Heart right ventricle (tissue), 16 donors: ENCODE results near the gene GPR146. TPM values are rescaled to one million over a fixed set of nuclear protein-coding genes. Genes with fewer than 3 reads are reported as not detected.

Source experiments
- ATAC-seq, 8 donors: fragments of 200-7000 bp; cut with Tn5 transposase; one replicate each; pipeline ENCODE4 v1.9.1; 2020; ENCODE audit warnings: mild to moderate bottlenecking in 8 of 8, moderate library complexity in 8 of 8, moderate number of reproducible peaks in 1 of 8
- DNase-seq, 2 donors: peaks; one replicate each; pipeline ENCODE4 v3.0.0-alpha.2; 2020
- H3K27ac ChIP-seq, 10 donors: fragments of 200-600 bp; sonication (generic) in 2 of 10; one replicate each; pipeline versions ENCODE4 v1.5.0 to v1.8.0; 2020 to 2022; ENCODE audit warnings: mild to moderate bottlenecking in 3 of 10
- H3K27me3 ChIP-seq, 7 donors: fragments of 200-600 bp; one replicate each; pipeline ENCODE4 v1.8.0; 2021 to 2022; ENCODE audit warnings: mild to moderate bottlenecking in 2 of 7
- H3K36me3 ChIP-seq, 9 donors: fragments of 200-600 bp; sonication (generic) in 1 of 9; one replicate each; pipeline versions ENCODE4 v1.5.0 to v1.8.0; 2020 to 2022; ENCODE audit warnings: mild to moderate bottlenecking in 2 of 9
- H3K4me1 ChIP-seq, 9 donors: fragments of 200-600 bp; sonication (generic) in 1 of 9; one replicate each; pipeline versions ENCODE4 v1.5.0 to v1.8.0; 2020 to 2022; ENCODE audit warnings: mild to moderate bottlenecking in 4 of 9
- H3K4me3 ChIP-seq, 10 donors: fragments of 200-600 bp; sonication (generic) in 2 of 10; one replicate each; pipeline versions ENCODE4 v1.5.0 to v1.8.0; 2020 to 2022; ENCODE audit warnings: mild to moderate bottlenecking in 7 of 10, moderate library complexity in 2 of 10
- H3K9me3 ChIP-seq, 11 donors: fragments of 200-600 bp in 10 of 11; sonication (generic) in 2 of 11; one replicate each; pipeline versions ENCODE4 v1.5.0 to v1.8.0; 2013 to 2022; ENCODE audit warnings: mild to moderate bottlenecking in 2 of 11, control low read depth in 1 of 11, moderate library complexity in 1 of 11
- CTCF ChIP-seq, 9 donors: fragments of 200-600 bp; sonication (generic) in 2 of 9; IDR thresholded peaks; one replicate each; pipeline versions ENCODE4 v1.5.0 to v1.8.0; 2021 to 2022; ENCODE audit warnings: antibody characterized with exemption in 9 of 9, mild to moderate bottlenecking in 5 of 9, moderate library complexity in 1 of 9
- WGBS, 2 donors: extraction: QIAGEN DNeasy Blood & Tissue Kit; methylation state at CpG; one replicate each; pipeline ENCODE4 v1.1.7; 2013; ENCODE audit warnings: inconsistent platforms in 1 of 2; 5-methylcytosine and 5-hydroxymethylcytosine counted together
- intact Hi-C, 10 donors: fragments of 100-400 bp; cut with DNase I; formaldehyde crosslinking; loops; one replicate each; pipeline versions ENCODE4 v1.11.1 to v1.14.2; 2022
- polyA plus RNA-seq, 2 donors: library from polyadenylated mRNA; stranded (reverse); fragments of 200-250 nt; gene quantifications; one replicate each; pipeline ENCODE4 v1.2.3, GENCODE V29; 2013
- total RNA-seq, 10 donors: library from RNA; stranded (reverse); fragmentation: NEBNext Ultra II Directional in 3 of 10; extraction: Animal tissue kit (Norgen Biotek cat#: 25700) in 3 of 10; gene quantifications; one replicate each; pipeline versions ENCODE4 v1.2.1 to v1.2.4, GENCODE V29; 2021 to 2023
- donor health status: Arrhythmogenic right ventricular cardiomyopathy.
- donor health status: ischemic (EF 13 %, LVEDD 7.1; RV severe dilation, severe dysfunction).
- donor health status: healthy with polysubstance abuse.
- donor health status: DM: no; HTN: yes; CAD: no.
- donor health status: DM: no; HTN: no; CAD: no.
- donor health status: ischemic (EF 25% LVEDD 6.9; RV normal size, moderate dysfunction).
- donor health status: ischemic (EF 25% LVEDD 5.7; RV mildly dilated, moderate dysfunction).
- donor health status: healthy.
- donor health status: DM: yes; HTN: yes; CAD: no.
- donor health status: Ischemic cardiomyopathy.
- donor health status: ischemic (EF 35%, LVEDD 5.7; RV mildly dilated, moderate dysfunction).
- donor health status: nonischemic (EF 11% LVEDD 7.7; RV severe dilation, severe dysfunction).
- donor health status: DM: yes; HTN: yes; CAD: no.
- donor health status: PGD.
- donor health status: ischemic (EF 29% LVEDD 5.4; RV normal size, mild dysfunction).
- donor health status: nonischemic (EF 23%, LVEDD 6.1; RV moderate dilation, normal function).

The GPR146 gene
- total and polyA plus RNA-seq, 12 donors, result 13.3 to 34.5 (median 22.7) TPM

GRCh38 chr7:1022801-1023465 lies 21.4 kb upstream of the GPR146 start:
- no peak for DNase-seq
- peaks cover 0 to 34% (median 0%) of the 10 kb centered on the region in 9 donors for H3K36me3 ChIP-seq
- TF ChIP-seq CTCF (IDR thresholded peaks at IDR 0.05), result no peak
- H3K27ac ChIP-seq, result no peak overlapping the region
- WGBS, 2 donors, result 93 to 94% methylated on average over 45 of the region's 45 CpGs
- intact Hi-C loops, result no loop called here
- H3K9me3 ChIP-seq, result peaks cover 0 to 8% (median 0%) of the 10 kb centered on the region in 11 donors
- no peaks in the 10 kb centered on the region for H3K27me3 ChIP-seq
- no peak for ATAC-seq
- H3K4me1 ChIP-seq, result peaks cover 0 to 23% (median 10%) of the 10 kb centered on the region in 9 donors
- H3K4me3 ChIP-seq, result no peak overlapping the region

DNA sequence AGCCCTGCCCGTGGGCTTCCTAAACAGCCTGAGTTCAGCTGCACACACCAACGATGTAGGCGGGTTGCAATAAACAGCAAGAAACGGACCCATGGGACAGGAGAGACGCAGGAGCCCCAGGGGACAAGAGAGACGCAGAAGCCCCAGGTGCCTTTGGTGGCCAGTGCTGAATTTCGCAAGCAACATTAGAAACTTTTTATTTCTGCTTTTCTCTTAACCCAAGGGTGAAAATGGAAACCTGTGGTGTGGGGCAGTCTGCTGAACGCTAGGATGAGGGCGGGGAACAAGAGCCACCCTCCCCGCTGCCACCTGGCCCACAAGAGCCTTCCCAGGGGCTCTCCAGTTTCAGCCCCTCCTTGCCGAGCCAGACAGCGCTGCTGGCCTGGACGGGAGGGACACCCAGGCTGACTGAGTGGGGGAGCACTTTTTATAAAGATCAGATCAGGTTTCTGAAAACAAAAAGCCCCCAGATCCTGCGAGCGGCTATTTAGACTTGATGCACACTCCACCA lies 20.0 kb upstream of the GPR146 start:
- DNase-seq (no peak), ATAC-seq (no peak)
- H3K9me3 ChIP-seq, result peaks cover 0 to 8% (median 0%) of the 10 kb centered on the region in 11 donors
- H3K4me3 ChIP-seq, result no peak overlapping the region
- no peak overlapping the region for H3K27ac ChIP-seq
- intact Hi-C loops, result no loop called here
- peaks cover 0 to 29% (median 0%) of the 10 kb centered on the region in 9 donors for H3K36me3 ChIP-seq
- WGBS, 2 donors, result 81 to 85% methylated on average over 15 of the region's 15 CpGs
- H3K4me1 ChIP-seq, result peaks cover 3 to 31% (median 18%) of the 10 kb centered on the region in 9 donors
- no peak for TF ChIP-seq CTCF (IDR thresholded peaks at IDR 0.05)
- no peaks in the 10 kb centered on the region for H3K27me3 ChIP-seq

DNA sequence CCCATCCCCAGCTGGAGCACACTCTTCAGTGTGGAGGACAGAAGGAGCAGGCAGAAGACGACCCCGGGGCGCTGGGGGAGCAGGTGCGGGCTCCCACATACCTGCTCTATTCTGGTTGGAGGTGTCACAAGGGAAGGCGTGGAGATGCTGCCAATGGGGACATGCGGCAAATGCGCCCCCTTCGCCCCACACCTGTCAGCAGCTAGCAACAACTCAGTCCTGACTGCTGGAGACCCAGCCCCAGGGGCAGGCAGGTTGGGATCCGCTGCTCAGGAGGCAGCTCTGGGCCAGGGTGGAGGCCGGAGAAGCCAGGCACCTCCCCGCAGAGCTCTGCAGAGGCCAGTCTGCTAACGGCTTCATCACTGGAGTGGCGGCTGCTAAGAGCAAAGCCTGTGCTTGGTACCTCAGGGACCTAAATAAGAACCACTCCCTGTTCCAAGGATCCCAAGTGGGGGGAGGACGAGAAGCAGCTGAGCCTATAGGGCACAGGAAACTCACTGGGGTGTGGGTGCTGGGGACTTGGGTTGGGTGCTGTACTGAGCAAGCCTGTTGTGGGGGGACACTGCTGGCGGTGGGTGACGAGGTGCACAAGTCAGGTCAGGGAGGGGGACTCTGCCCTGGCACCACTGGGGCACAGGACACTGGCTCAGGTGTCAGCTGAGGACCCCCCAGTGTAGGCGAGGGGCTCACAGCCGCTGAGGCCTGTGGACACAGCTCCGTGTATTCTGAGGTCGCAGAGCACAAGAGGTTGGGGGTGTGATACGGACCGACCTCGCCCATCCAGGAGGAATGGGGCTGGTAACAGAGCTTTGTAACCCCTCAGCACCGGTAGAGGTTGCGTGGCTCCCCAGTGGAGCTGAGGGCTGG lies 19.2 kb upstream of the GPR146 start:
- DNase-seq, result no peak
- H3K4me1 ChIP-seq, result peaks cover 3 to 38% (median 19%) of the 10 kb centered on the region in 9 donors
- intact Hi-C loops, result loop anchor here in 2 of 10 donors (5.0 kb wide), 1 partner anchor 37 kb away; no protein-coding TSS in a partner anchor

More for the DNA sequence above, 19.2 kb upstream of the GPR146 start:
- no peak overlapping the region for H3K27ac ChIP-seq
- no peak for TF ChIP-seq CTCF (IDR thresholded peaks at IDR 0.05)
- no peak for ATAC-seq
- no peak overlapping the region for H3K4me3 ChIP-seq
- no peaks in the 10 kb centered on the region for H3K27me3 ChIP-seq
- 92 to 94% methylated on average over 25 of the region's 25 CpGs for WGBS, 2 donors
- H3K9me3 ChIP-seq, result peaks cover 0 to 8% (median 0%) of the 10 kb centered on the region in 11 donors
- H3K36me3 ChIP-seq, result peaks cover 0 to 29% (median 0%) of the 10 kb centered on the region in 9 donors
